Adrenal gland (tissue), 12 donors: Measurements from ENCODE around the gene PLEKHD1. TPM values are rescaled to one million over a fixed set of nuclear protein-coding genes. Genes with fewer than 3 reads are reported as not detected.
A peak's percentile ranks its signal among the peaks of the same experiment; 100 is the strongest.

Source experiments
- DNase-seq, 7 donors: peaks; one replicate each; pipeline ENCODE4 v3.0.0-alpha.2; 2019 to 2020
- H3K27ac ChIP-seq, 5 donors: fragments of 200-600 bp; sonication (generic) in 4 of 5; 1 replicate in 3 of 5; 2 replicates in 2 of 5; pipeline versions ENCODE4 v1.5.1 to v1.8.0; 2016 to 2020; ENCODE audit warnings: mild to moderate bottlenecking in 1 of 5
- H3K27me3 ChIP-seq: fragments of 200-600 bp; 2 replicates; pipeline ENCODE4 v1.8.0; 2021
- H3K36me3 ChIP-seq, 2 donors: fragments of 200-600 bp; replicated peaks in 1 of 2; 1 replicate in 1 of 2; 2 replicates in 1 of 2; pipeline versions ENCODE4 v1.5.1 to v1.8.0; 2018 to 2022
- H3K4me1 ChIP-seq, 2 donors: fragments of 200-600 bp; replicated peaks in 1 of 2; 1 replicate in 1 of 2; 2 replicates in 1 of 2; pipeline versions ENCODE4 v1.5.1 to v1.8.0; 2018 to 2021
- H3K4me3 ChIP-seq, 4 donors: fragments of 200-600 bp; sonication (generic) in 3 of 4; one replicate each; pipeline ENCODE4 v1.5.1; 2016 to 2018
- H3K9me3 ChIP-seq, 3 donors: fragments of 200-600 bp; sonication (generic) in 1 of 3; replicated peaks in 1 of 3; 1 replicate in 2 of 3; 2 replicates in 1 of 3; pipeline versions ENCODE4 v1.5.1 to v1.8.0; 2016 to 2021
- CTCF ChIP-seq, 6 experiments: fragments of 450-650 bp in 4 of 6; fragments of 200-600 bp in 2 of 6; sonication (generic) in 1 of 6; IDR thresholded peaks; 1 replicate in 5 of 6; 2 replicates in 1 of 6; pipeline versions ENCODE4 v1.5.1 to v1.8.0; 2016 to 2021; ENCODE audit warnings: antibody characterized with exemption in 6 of 6, mild to moderate bottlenecking in 2 of 6, moderate library complexity in 1 of 6
- POLR2A ChIP-seq, 2 donors: fragments of 450-650 bp; IDR thresholded peaks; one replicate each; pipeline ENCODE4 v1.6.1; 2017; ENCODE audit warnings: antibody characterized with exemption in 2 of 2, mild to moderate bottlenecking in 2 of 2, moderate library complexity in 1 of 2
- WGBS, 4 donors: extraction: QIAGEN DNeasy Blood & Tissue Kit in 2 of 4; methylation state at CpG; one replicate each; pipeline versions ENCODE4 v1.1.5 to v1.1.7; 2013 to 2017; 5-methylcytosine and 5-hydroxymethylcytosine counted together
- intact Hi-C, 2 donors: fragments of 100-400 bp; cut with DNase I; formaldehyde crosslinking; loops; one replicate each; pipeline versions ENCODE4 v1.14.1 to v1.15.0; 2022 to 2023
- polyA plus RNA-seq, 3 donors: library from polyadenylated mRNA; stranded (reverse); fragments of 200-250 nt in 2 of 3; fragments of 350-450 nt in 1 of 3; fragmentation: Illumina TruSeq in 1 of 3; extraction: RNeasy Lipid Tissue Mini Kit (QIAGEN cat#74804) in 1 of 3; gene quantifications; one replicate each; pipeline ENCODE4 v1.2.3, GENCODE V29; 2013 to 2014
- total RNA-seq, 9 donors: library from RNA; depleted of rRNA in 4 of 9; stranded (reverse); fragments of >200 nt in 4 of 9; fragments of 120-200 nt in 1 of 9; fragmentation: NEBNext Ultra II Directional in 1 of 9; extraction: Animal tissue kit (Norgen Biotek cat#: 25700) in 1 of 9; gene quantifications; one replicate each; pipeline versions ENCODE4 v1.1.0 to v1.2.4, GENCODE V29; 2013 to 2023
- donor health status: healthy with polysubstance abuse.
- donor health status: Bipolar disorder and iron deficiency.
- donor health status: DM: yes; HTN: yes; CAD: no.
- donor health status: DM: no; HTN: no; CAD: no.
- donor health status: DM: no; HTN: no; CAD: no.
- donor health status: DM: yes; HTN: yes; CAD: no.

PLEKHD1 gene
- total and polyA plus RNA-seq, 12 donors: 0.04 to 0.25 (median 0.14) TPM; not detected in 3

- 60 to 75% (median 64%) methylated on average over 5 of the region's 5 CpGs for WGBS, 4 donors
Observed at GRCh38 chr14:69540654-69541335, 56.3 kb downstream of the PLEKHD1 start.

GRCh38 chr14:69542311-69542710 is 57.8 kb downstream of the PLEKHD1 start:
- H3K27me3 ChIP-seq: no peaks in the 10 kb centered on the region
- peaks cover 0 to 9% of the 10 kb centered on the region in 2 donors for H3K4me1 ChIP-seq
- WGBS, 4 donors: 56 to 76% (median 68%) methylated on average over 2 of the region's 2 CpGs
- no peak overlapping the region for H3K4me3 ChIP-seq
- H3K27ac ChIP-seq: no peak overlapping the region
- H3K9me3 ChIP-seq: no peaks in the 10 kb centered on the region
- TF ChIP-seq POLR2A (IDR thresholded peaks at IDR 0.05) (no peak), CTCF (IDR thresholded peaks at IDR 0.05) (no peak)
- intact Hi-C loops: no loop called here
- DNase-seq: no peak
- no peaks in the 10 kb centered on the region for H3K36me3 ChIP-seq

More at GRCh38 chr14:69540654-69541335, 56.3 kb downstream of the PLEKHD1 start:
- TF ChIP-seq CTCF (IDR thresholded peaks at IDR 0.05) (no peak), POLR2A (IDR thresholded peaks at IDR 0.05) (no peak)
- no peak for DNase-seq
- Histone ChIP-seq H3K9me3 (no peaks in the 10 kb centered on the region), H3K27ac (no peak overlapping the region), H3K36me3 (no peaks in the 10 kb centered on the region), H3K4me3 (no peak overlapping the region), H3K27me3 (no peaks in the 10 kb centered on the region), H3K4me1 (peaks cover 0 to 9% of the 10 kb centered on the region in 2 donors)
- intact Hi-C loops: no loop called here

GRCh38 chr14:69543341-69544115 is 59.0 kb downstream of the PLEKHD1 start:
- peak; percentile 31 to 76 (median 61) for DNase-seq
- H3K36me3 ChIP-seq: no peaks in the 10 kb centered on the region
- intact Hi-C loops: no loop called here
- WGBS, 4 donors: 46 to 52% (median 48%) methylated on average over 10 to 12 of the region's 12 CpGs
- peaks cover 0 to 9% of the 10 kb centered on the region in 2 donors for H3K4me1 ChIP-seq
- no peak overlapping the region for H3K27ac ChIP-seq
- peaks cover 9% of the 10 kb centered on the region for H3K27me3 ChIP-seq
- H3K9me3 ChIP-seq: no peaks in the 10 kb centered on the region
- no peak for TF ChIP-seq POLR2A (IDR thresholded peaks at IDR 0.05)
- TF ChIP-seq CTCF (IDR thresholded peaks at IDR 0.05): no peak
- no peak overlapping the region for H3K4me3 ChIP-seq

GRCh38 chr14:69547701-69548348 is 63.3 kb downstream of the PLEKHD1 start:
- H3K4me3 ChIP-seq: peak overlapping the region in 1 of 4 donors; percentile 2
- H3K9me3 ChIP-seq: no peaks in the 10 kb centered on the region
- 12 to 19% (median 13%) methylated on average over 15 to 46 of the region's 46 CpGs for WGBS, 4 donors
- no peaks in the 10 kb centered on the region for H3K36me3 ChIP-seq
- no peak overlapping the region for H3K27ac ChIP-seq
- H3K4me1 ChIP-seq: no peaks in the 10 kb centered on the region
- peak in 5 of 6 experiments; percentile 20 to 53 (median 37) for TF ChIP-seq CTCF (IDR thresholded peaks at IDR 0.05)
- TF ChIP-seq POLR2A (IDR thresholded peaks at IDR 0.05): no peak
- H3K27me3 ChIP-seq: peaks cover 27% of the 10 kb centered on the region
- DNase-seq: peak in 2 of 7 donors; percentile 10 to 29
- intact Hi-C loops: no loop called here
